ENCODE measurements around the gene PLK3. TPM values are rescaled to one million over a fixed set of nuclear protein-coding genes. Genes with fewer than 3 reads are reported as not detected.

Gene PLK3
- total and polyA plus RNA-seq, 2 of the 4 experiments (the other 2 are of a cell fraction), result 15.8 to 51.6 TPM

DNA sequence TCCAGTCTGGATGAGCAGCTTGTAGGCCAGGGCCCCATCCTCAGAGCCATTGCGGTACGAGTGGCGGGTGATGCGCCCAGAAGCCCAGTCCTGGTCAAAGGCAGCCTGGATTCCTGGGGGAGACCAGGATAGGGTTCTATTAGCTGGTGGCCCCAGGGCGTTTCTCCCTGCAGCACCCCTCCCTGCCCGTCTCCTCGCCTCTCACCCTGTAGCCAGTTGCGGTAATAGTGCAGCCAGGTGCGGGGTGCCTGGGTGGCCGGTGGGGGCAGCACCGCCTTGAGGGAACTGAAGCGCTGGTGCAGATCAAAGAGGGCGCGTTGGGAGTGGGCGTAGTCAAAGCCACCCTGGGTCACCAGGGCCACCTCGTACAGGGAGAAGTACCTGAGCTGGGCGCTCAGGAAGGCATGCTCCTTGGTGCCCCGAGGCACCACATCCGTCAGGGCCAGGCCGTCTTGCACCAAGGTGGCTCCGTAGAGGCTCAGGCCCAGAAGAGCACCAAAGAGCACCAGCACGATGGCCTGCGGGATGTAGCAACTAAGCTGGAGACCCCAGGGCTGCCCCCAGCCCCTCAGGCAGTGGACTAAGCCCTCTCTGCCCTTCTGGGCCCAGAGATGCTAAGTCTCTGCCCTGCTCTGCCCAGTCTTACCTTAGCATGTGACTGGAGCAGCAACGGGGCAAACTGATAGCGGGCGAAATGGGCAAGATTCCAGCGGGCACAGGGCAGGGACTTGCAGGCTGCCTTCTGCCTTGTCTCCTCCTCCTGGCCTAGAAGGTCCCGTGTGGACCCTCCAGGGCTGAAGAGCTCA, 27.2 kb downstream of the PLK3 start:
- Histone ChIP-seq H3K27me3 (ENCODE audit: control insufficient read depth, insufficient read depth, low read length) (no peaks in the 10 kb centered on the region), H3K27ac (ENCODE audit: insufficient read depth, low read length) (no peak overlapping the region), H3K4ac (ENCODE audit: low read depth, low read length) (no peak overlapping the region), H2BK15ac (ENCODE audit: low read depth, low read length) (no peak overlapping the region), H3K9ac (ENCODE audit: low read depth, low read length) (no peak overlapping the region), H3K18ac (ENCODE audit: low read depth, low read length) (no peak overlapping the region), H3K9me3 (ENCODE audit: control insufficient read depth, insufficient read depth, low read length) (no peaks in the 10 kb centered on the region), H3K4me3 (ENCODE audit: insufficient read depth, low read depth, low read length) (no peak overlapping the region), H2AK5ac (ENCODE audit: low read depth, low read length) (no peak overlapping the region), H2BK120ac (ENCODE audit: low read depth, low read length) (no peak overlapping the region), H4K8ac (ENCODE audit: low read depth in 2 of 2, low read length in 2 of 2) (no peak overlapping the region), H3K79me1 (ENCODE audit: low read depth in 1 of 2, low read length in 2 of 2) (no peaks in the 10 kb centered on the region), H4K91ac (ENCODE audit: insufficient read depth, low read depth, low read length) (no peak overlapping the region), H3K14ac (replicated peaks; ENCODE audit: low read depth, low read length) (no peak overlapping the region), H2AK9ac (replicated peaks; ENCODE audit: low read depth, low read length, poor library complexity) (peak overlapping the region; percentile 42), H2AFZ (replicated peaks; ENCODE audit: low read length, poor library complexity) (no peak overlapping the region), H3K4me2 (ENCODE audit: low read depth, low read length) (no peak overlapping the region), H3K9me1 (ENCODE audit: insufficient read depth, low read length) (no peaks in the 10 kb centered on the region), H3K56ac (ENCODE audit: extremely low read depth, insufficient read depth, low read length) (no peak overlapping the region), H3K4me1 (ENCODE audit: control insufficient read depth, insufficient read depth, low read length) (no peaks in the 10 kb centered on the region), H3K23ac (ENCODE audit: low read depth, low read length) (no peak overlapping the region), H4K20me1 (ENCODE audit: insufficient read depth, low read length) (no peaks in the 10 kb centered on the region), H2BK20ac (ENCODE audit: low read depth, low read length) (no peak overlapping the region), H4K5ac (ENCODE audit: low read depth, low read length) (no peak overlapping the region), H2BK5ac (ENCODE audit: low read depth, low read length, poor library complexity, severe bottlenecking) (no peak overlapping the region), H3K36me3 (ENCODE audit: control insufficient read depth, insufficient read depth, low read length) (no peaks in the 10 kb centered on the region)
- in situ Hi-C loops (cut with MboI; ENCODE audit: low sequenced_read_pairs), result no loop called here
- no peak for ATAC-seq (ENCODE audit: low read depth)
- dilution Hi-C loops (cut with HindIII; ENCODE audit: low sequenced_read_pairs, unreplicated experiment), result no loop called here
- CTCF ChIA-PET, result interaction anchor here (1.6 kb wide), 1 partner anchor 19 kb away, joined by 3 read pairs; the partner anchor contains the start of gene BTBD19
- whole genome bisulfite sequencing, 2 experiments (ENCODE audit: extremely low coverage in 2 of 2, insufficient read length in 1 of 2), result 95% methylated on average over 17 of the region's 28 CpGs; no CpG with 5 or more reads in 1 of the 2 experiments
- TF ChIP-seq, protein P1, sequence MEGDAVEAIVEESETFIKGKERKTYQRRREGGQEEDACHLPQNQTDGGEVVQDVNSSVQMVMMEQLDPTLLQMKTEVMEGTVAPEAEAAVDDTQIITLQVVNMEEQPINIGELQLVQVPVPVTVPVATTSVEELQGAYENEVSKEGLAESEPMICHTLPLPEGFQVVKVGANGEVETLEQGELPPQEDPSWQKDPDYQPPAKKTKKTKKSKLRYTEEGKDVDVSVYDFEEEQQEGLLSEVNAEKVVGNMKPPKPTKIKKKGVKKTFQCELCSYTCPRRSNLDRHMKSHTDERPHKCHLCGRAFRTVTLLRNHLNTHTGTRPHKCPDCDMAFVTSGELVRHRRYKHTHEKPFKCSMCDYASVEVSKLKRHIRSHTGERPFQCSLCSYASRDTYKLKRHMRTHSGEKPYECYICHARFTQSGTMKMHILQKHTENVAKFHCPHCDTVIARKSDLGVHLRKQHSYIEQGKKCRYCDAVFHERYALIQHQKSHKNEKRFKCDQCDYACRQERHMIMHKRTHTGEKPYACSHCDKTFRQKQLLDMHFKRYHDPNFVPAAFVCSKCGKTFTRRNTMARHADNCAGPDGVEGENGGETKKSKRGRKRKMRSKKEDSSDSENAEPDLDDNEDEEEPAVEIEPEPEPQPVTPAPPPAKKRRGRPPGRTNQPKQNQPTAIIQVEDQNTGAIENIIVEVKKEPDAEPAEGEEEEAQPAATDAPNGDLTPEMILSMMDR (conservative IDR thresholded peaks at IDR 0.05; ENCODE audit: low read depth, low read length), result no peak
- TF ChIP-seq MAZ (IDR thresholded peaks at IDR 0.05; ENCODE audit: borderline replicate concordance, low read depth, low read length) (no peak), FOS (IDR thresholded peaks at IDR 0.05; ENCODE audit: low read depth, low read length) (no peak), RCOR1 (IDR thresholded peaks at IDR 0.05; ENCODE audit: insufficient replicate concordance, low read length) (no peak), MXI1 (IDR thresholded peaks at IDR 0.05; ENCODE audit: borderline replicate concordance, low read depth, low read length) (no peak), RFX5 (IDR thresholded peaks at IDR 0.05; ENCODE audit: low read depth, low read length) (no peak), NFE2L2 (IDR thresholded peaks at IDR 0.05; ENCODE audit: low read depth, low read length) (no peak), CHD1 (IDR thresholded peaks at IDR 0.05; ENCODE audit: low read depth, low read length) (no peak), POLR2A (IDR thresholded peaks at IDR 0.05; ENCODE audit: low read depth, low read length) (no peak)
- TF ChIP-seq, protein P2, sequence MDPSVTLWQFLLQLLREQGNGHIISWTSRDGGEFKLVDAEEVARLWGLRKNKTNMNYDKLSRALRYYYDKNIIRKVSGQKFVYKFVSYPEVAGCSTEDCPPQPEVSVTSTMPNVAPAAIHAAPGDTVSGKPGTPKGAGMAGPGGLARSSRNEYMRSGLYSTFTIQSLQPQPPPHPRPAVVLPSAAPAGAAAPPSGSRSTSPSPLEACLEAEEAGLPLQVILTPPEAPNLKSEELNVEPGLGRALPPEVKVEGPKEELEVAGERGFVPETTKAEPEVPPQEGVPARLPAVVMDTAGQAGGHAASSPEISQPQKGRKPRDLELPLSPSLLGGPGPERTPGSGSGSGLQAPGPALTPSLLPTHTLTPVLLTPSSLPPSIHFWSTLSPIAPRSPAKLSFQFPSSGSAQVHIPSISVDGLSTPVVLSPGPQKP (IDR thresholded peaks at IDR 0.05; ENCODE audit: borderline replicate concordance, low read depth, low read length), result no peak
- intact Hi-C loops (cut with micrococcal nuclease), result no loop called here
- no peak for DNase-seq
- POLR2A ChIA-PET (ENCODE audit: unreplicated experiment), result no interaction called here
- BruUV-seq (replicated peaks), result no TSS peak
